ENCODE measurements around the gene PPIF. TPM values are rescaled to one million over a fixed set of nuclear protein-coding genes. Genes with fewer than 3 reads are reported as not detected.
A peak's percentile ranks its signal among the peaks of the same experiment; 100 is the strongest.

PPIF gene
- total and polyA plus RNA-seq, 2 of the 4 experiments (the other 2 are of a cell fraction), result 29.2 to 130 TPM

GRCh38 chr10:79349766-79350406 is 2.6 kb downstream of the PPIF start:
- Histone ChIP-seq H4K91ac (ENCODE audit: insufficient read depth, low read depth, low read length) (no peak overlapping the region), H4K5ac (ENCODE audit: low read depth, low read length) (no peak overlapping the region), H4K20me1 (ENCODE audit: insufficient read depth, low read length) (peaks cover 53% of the 10 kb centered on the region), H3K27ac (ENCODE audit: insufficient read depth, low read length) (no peak overlapping the region), H2BK5ac (ENCODE audit: low read depth, low read length, poor library complexity, severe bottlenecking) (no peak overlapping the region), H2AK5ac (ENCODE audit: low read depth, low read length) (no peak overlapping the region), H3K4me2 (ENCODE audit: low read depth, low read length) (0 out of 2 replicates have a peak overlapping the region, but pooled peaks have one; percentile 16), H2AK9ac (replicated peaks; ENCODE audit: low read depth, low read length, poor library complexity) (no peak overlapping the region), H3K36me3 (ENCODE audit: control insufficient read depth, insufficient read depth, low read length) (peaks cover 55% of the 10 kb centered on the region), H2BK120ac (ENCODE audit: low read depth, low read length) (no peak overlapping the region), H3K4me1 (ENCODE audit: control insufficient read depth, insufficient read depth, low read length) (peaks cover 15% of the 10 kb centered on the region), H4K8ac (ENCODE audit: low read depth in 2 of 2, low read length in 2 of 2) (no peak overlapping the region), H3K4me3 (ENCODE audit: insufficient read depth, low read depth, low read length) (no peak overlapping the region), H3K18ac (ENCODE audit: low read depth, low read length) (no peak overlapping the region), H3K14ac (replicated peaks; ENCODE audit: low read depth, low read length) (no peak overlapping the region), H3K56ac (ENCODE audit: extremely low read depth, insufficient read depth, low read length) (no peak overlapping the region), H2AFZ (replicated peaks; ENCODE audit: low read length, poor library complexity) (peak overlapping the region; percentile 34), H3K4ac (ENCODE audit: low read depth, low read length) (no peak overlapping the region), H2BK15ac (ENCODE audit: low read depth, low read length) (no peak overlapping the region), H2BK20ac (ENCODE audit: low read depth, low read length) (no peak overlapping the region), H3K23ac (ENCODE audit: low read depth, low read length) (peak overlapping the region; percentile 67; the same call in 1 of the 2 replicates), H3K9me3 (ENCODE audit: control insufficient read depth, insufficient read depth, low read length) (no peaks in the 10 kb centered on the region), H3K9ac (ENCODE audit: low read depth, low read length) (no peak overlapping the region), H3K9me1 (ENCODE audit: insufficient read depth, low read length) (peaks cover 24% of the 10 kb centered on the region), H3K27me3 (ENCODE audit: control insufficient read depth, insufficient read depth, low read length) (no peaks in the 10 kb centered on the region), H3K79me1 (ENCODE audit: low read depth in 1 of 2, low read length in 2 of 2) (peaks cover 30 to 60% of the 10 kb centered on the region in 2 experiments)
- dilution Hi-C loops (cut with HindIII; ENCODE audit: low sequenced_read_pairs, unreplicated experiment), result no loop called here
- TF ChIP-seq RCOR1 (IDR thresholded peaks at IDR 0.05; ENCODE audit: insufficient replicate concordance, low read length), result no peak
- POLR2A ChIA-PET (ENCODE audit: unreplicated experiment), result interaction anchor here (0.6 kb wide), 1 partner anchor 78 kb away, joined by 3 read pairs; no protein-coding TSS in a partner anchor
- BruUV-seq (replicated peaks), result no TSS peak
- CTCF ChIA-PET, result no interaction called here
- in situ Hi-C loops (cut with MboI; ENCODE audit: low sequenced_read_pairs), result no loop called here
- no peak for DNase-seq
- no peak for ATAC-seq (ENCODE audit: low read depth)
- WGBS, 2 experiments (ENCODE audit: extremely low coverage in 2 of 2, insufficient read length in 1 of 2), result 100% methylated on average over 1 of the region's 6 CpGs; no CpG with 5 or more reads in 1 of the 2 experiments
- intact Hi-C loops (cut with micrococcal nuclease), result no loop called here
